ENCODE measurements around the gene PDCD1LG2.
"Not testable (repeated sequence)": the region's sequence is repeated elsewhere in the genome, so short reads cannot be mapped to it uniquely, and the experiment has no call there.

The PDCD1LG2 gene

GRCh38 chr9:5569891-5570290 is 59.6 kb downstream of the PDCD1LG2 start:
- no peak for DNase-seq

DNA sequence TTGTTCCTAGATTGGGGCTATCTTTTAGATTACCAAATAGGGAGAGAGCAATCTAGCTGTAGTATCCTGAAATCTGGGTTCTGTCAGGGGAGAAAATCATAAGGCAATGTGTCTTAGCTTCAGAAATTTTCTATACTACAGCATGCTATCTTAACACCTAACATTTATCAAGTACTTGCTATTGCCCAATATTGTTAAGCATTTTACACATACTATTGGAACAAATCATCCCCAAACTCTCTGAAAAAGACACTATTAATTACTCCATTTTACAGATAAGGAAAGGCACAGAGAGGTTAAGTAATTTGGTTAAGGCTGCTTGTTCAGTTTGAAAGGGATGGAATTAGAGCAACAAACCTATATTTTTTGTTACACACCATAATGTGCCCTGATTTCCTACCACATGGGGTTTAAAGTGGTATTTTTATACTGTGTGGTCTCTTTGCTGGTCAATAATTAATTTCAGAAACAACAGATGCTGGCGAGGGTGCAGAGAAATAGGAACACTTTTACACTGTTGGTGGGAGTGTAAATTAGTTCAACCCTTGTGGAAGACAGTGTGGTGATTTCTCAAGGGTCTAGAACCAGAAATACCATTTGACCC is 61.4 kb downstream of the PDCD1LG2 start:
- DNase-seq: no peak

- no peak for DNase-seq
Observed at GRCh38 chr9:5574097-5574496, 63.8 kb downstream of the PDCD1LG2 start.

- no peak for DNase-seq
Observed at GRCh38 chr9:5575000-5575399, 64.7 kb downstream of the PDCD1LG2 start.

- DNase-seq: no peak
Observed at GRCh38 chr9:5577225-5577624, 66.9 kb downstream of the PDCD1LG2 start.

DNA sequence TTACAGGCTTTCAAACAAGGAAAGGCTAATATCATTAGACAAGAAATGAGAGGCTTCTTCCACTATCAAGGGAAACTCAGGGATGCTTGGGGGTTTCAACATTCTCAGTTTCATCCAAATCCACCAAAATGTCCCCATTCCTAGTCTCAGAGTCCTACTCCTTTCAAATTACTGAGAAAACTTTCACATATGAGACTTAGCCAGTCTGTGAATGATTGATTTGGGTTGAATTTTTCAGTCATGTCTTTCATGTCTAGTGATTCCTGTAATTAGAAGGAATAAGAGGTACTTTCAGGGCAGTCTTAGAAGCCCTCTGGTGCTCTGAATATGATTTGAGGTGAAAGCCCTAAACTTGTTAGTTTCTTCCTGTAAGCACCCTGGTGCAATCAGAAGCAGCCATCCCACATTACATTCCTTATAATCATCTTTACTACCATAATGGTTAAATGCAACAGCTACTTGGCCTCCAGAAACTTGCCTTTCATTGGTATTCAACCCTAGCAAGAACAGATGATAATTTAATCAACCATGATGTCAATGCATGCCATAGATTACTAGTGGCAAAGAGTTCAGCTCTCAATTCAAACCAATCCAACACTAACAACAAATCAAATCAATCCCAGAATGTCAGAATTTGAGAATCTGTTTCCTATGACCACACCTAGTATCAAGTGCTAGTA is 67.8 kb downstream of the PDCD1LG2 start:
- no peak for DNase-seq

- DNase-seq: no peak
Observed at GRCh38 chr9:5578698-5579085, 68.4 kb downstream of the PDCD1LG2 start.

DNA sequence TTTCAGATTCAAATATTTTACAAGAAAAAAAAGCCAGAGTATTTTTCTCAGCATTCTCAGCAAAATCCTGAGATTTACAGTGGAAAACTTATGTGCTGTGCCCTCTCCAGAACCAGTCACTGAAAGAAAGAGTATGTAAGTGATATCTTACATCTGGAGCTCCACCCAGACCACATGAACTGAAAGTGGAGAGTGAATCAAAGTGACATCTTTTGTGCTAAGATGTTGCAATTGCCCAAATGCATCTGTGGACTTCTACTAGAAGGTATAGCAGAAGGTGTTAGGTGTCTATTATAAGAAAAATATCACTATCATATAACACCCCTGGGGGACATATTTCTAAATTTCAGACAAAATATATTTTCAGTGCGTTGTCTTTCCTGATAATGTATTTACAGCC is 69.5 kb downstream of the PDCD1LG2 start:
- DNase-seq: no peak

DNA sequence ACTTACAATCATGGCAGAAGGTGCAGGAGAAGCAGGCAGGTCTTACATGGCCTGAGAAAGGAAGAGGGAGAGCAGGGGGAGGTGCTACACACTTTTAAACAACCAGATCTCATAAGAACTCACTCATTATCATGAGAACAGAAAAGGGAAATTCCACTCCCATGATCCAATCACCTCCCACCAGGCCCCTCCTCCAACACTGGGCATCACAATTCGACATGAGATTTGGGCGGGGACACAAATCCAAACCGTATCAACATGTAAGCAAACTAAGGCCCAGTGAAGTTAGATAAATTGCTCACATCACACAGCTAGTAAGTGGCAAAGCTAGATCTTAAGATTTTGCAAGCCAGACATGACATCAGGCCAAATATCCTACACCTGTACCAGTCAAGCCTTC is 70.3 kb downstream of the PDCD1LG2 start:
- DNase-seq: no peak

DNA sequence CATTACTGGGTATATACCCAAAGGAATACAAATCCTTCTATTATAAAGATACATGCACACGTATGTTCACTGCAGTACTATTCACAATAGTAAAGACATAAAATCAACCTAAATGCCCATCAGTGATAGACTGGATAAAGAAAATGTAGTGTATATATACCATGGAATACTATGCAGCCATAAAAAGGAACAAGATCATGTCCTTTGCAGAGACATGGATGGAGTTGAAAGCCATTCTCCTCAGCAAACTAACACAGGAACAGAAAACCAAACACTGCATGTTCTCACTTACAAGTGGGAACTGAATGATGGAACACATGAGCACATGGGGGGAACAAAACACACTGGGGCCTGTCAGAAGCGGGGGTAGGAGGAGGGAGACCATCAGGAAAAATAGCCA is 71.4 kb downstream of the PDCD1LG2 start:
- not testable (repeated sequence) for DNase-seq

DNA sequence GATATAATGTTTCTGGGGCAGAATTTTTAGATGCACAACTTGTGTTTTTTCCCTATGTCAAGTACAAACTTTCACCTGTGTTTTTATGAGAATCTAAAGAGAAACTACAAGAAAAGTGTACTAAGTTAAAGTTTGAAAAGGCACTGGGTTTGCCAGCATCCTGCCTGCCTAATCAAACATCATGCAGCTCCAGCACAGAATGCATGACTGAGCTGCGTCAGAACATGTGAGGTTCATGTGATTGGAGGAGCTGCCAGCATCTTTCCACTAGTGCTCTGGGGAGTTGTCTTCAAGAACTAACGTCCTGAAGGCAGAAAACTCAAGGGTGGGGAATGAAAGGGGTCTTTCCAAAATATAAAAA is 72.5 kb downstream of the PDCD1LG2 start:
- peak in 1 of 2 experiments; percentile 32 for DNase-seq

- DNase-seq: no peak
Observed at GRCh38 chr9:5586391-5586802, 76.1 kb downstream of the PDCD1LG2 start.

DNA sequence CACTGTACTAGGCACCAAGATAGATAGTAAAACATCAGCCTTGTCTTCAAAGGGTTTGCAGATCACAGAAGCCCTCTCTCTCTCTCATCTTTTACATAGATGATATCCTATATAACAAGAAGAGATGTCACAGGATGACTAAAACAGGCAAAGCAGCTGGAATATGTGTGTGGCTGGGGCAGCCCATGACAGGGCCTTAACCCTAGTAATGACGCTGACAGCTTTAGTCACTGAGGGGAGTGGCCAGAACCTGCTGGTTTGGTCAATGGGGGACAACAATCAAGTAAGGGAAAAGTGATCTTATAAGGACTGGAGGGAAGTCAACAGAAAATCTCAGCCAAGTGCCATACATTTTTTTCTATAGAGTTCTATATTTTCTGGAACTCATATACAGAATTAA is 76.7 kb downstream of the PDCD1LG2 start:
- DNase-seq: peak; percentile 16 to 38

- DNase-seq: no peak
Observed at GRCh38 chr9:5592231-5592630, 81.9 kb downstream of the PDCD1LG2 start.

DNA sequence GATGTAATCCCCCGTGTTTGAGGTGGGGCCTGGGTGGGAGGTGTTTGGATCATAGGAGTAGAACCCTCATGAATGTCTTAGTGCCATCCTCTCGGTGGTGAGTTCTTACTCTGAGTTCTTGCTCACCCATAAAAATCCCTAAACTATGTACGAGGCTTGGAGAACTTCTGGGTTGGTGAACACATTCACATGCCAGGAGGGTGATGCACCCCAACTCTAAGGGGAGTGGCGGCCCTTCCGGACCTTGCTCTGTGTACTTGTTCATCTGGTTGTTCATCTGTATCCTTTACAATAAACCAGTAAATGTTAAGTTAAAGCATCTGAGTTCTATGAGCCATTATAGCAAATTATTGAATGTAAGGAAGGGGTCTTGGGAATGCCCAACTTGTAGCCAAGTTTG is 82.6 kb downstream of the PDCD1LG2 start:
- no peak for DNase-seq

DNA sequence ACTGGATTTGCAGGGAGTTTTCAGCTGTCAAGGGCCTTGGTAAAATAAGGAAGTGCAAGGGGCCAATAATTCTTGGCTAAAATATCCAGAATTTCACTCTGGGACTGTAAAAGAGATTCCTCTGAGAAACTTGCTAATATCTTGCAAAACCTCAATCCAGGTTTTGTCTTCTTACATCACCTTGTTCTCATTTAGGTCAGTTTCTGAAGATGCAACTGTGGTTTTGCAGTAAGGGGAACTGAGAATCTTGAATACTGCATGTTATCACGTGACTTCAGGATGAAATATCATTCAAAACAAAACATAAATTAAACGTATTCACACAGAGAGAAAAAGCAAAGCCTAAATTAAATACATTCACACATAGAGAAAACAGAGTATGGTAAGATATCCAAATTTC is 83.6 kb downstream of the PDCD1LG2 start:
- no peak for DNase-seq

- DNase-seq: no peak
Observed at GRCh38 chr9:5596173-5596572, 85.8 kb downstream of the PDCD1LG2 start.

DNA sequence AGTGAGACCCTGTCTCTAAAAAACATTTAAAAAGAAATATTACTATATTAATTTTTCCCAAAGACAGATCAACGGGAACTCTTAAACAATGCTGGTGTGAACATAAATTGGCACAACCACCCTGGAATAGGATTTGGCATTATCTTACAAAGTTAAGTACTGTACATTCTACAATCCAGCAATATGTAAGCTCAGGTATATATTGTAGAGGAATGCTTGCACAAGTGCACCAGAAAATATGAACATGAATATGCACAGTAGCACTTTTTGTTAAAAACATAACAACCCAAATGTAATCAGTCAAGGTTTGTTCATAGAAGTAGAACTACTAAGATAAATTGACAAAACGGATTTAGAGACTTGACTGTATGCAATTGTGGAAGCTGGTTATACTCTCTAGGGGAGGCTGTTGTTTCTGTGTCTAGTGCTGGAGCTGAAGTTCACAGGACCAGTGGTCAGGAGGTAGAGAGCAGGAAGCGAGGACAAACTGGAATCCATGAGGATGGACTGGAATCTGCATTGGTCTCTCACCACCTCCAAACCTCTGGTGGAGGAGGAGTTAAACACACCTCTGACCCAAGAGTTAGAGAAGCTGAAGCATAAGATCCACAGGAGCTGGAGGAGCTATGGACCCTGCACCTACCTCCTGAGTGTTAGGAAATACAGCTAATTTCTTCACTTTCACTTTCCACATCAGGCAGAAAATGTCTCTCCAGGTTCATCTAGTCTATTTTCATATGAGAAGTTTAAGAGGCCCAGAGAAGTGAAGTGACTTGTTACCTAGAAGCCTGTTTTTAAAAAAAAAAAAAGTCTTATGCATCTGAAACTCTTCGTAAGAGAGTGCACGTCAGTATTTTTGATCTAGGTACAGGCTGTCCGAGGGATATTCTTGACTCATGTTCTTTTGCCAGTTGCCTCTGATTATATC is 98.2 kb downstream of the PDCD1LG2 start:
- DNase-seq: no peak

DNA sequence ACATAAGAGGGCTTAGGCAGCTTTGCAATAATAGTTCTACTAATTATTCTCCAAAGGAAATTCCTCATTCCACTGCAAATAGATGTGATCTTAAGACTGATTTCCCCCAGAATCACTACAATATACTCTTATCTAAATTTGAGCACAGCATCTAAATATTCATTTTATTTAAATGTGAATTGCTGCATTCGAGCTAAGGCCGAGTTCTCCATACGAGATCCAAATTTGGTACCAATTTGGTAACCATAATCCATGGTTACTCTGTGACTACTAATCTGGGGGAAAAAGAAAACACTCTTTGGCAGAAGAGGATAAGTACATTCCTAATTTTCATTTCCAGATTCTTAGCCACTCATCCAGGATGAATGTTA is 98.9 kb downstream of the PDCD1LG2 start:
- DNase-seq: no peak

GRCh38 chr9:5610491-5610890 is 100.2 kb downstream of the PDCD1LG2 start:
- no peak for DNase-seq

GRCh38 chr9:5611321-5612184 is 101.2 kb downstream of the PDCD1LG2 start:
- no peak for DNase-seq

- no peak for DNase-seq
Observed at GRCh38 chr9:5612185-5612530, 101.8 kb downstream of the PDCD1LG2 start.

DNA sequence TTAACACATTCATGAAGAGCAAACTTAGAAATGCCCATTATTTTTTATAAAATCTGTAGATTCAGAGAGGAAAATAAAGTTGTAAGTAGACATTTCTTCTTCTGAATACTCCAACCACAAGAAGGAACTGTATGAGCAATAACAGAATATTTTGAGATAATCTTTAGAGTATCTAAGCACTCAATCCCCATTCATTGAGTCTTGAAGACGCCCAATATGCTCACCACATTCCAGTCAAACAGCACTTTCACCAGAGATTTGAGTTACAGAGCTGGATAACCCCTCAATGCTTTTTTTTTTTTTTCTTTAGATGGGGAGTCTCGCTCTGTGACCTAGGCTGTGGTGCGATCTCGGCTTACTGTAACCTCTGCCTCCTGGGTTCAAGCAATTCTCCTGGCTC is 103.9 kb downstream of the PDCD1LG2 start:
- DNase-seq: no peak
